Smooth muscle cell (in vitro differentiated cells): Measurements from ENCODE around the gene NPTN. TPM values are rescaled to one million over a fixed set of nuclear protein-coding genes. Genes with fewer than 3 reads are reported as not detected.

Source experiments
- DNase-seq: peaks from one replicate; lab custom pipeline; 2025; ENCODE audit not compliant: unreplicated experiment; lab: John Stamatoyannopoulos, UW
- H2AFZ ChIP-seq: fragments of 200-600 bp; sonication (generic); 2 replicates; pipeline ENCODE4 v1.6.0; 2016; ENCODE audit warnings: antibody characterized with exemption, low read depth, mild to moderate bottlenecking
- H3F3A ChIP-seq: fragments of 200-600 bp; sonication (generic); 2 replicates; pipeline ENCODE4 v1.6.0; 2017; ENCODE audit warnings: antibody characterized with exemption, low read depth
- H3K27ac ChIP-seq: fragments of 200-600 bp; sonication (generic); 2 replicates; pipeline ENCODE4 v1.5.1; 2016; ENCODE audit warnings: low read depth, mild to moderate bottlenecking
- H3K27me3 ChIP-seq: fragments of 200-600 bp; sonication (generic); 2 replicates; pipeline ENCODE4 v1.6.1; 2016; ENCODE audit warnings: low read depth, mild to moderate bottlenecking
- H3K36me3 ChIP-seq: fragments of 200-600 bp; sonication (generic); 2 replicates; pipeline ENCODE4 v1.5.1; 2016; ENCODE audit warnings: low read depth
- H3K4me1 ChIP-seq: fragments of 200-600 bp; sonication (generic); 2 replicates; pipeline ENCODE4 v1.5.1; 2016; ENCODE audit warnings: low read depth
- H3K4me2 ChIP-seq: fragments of 200-600 bp; sonication (generic); 2 replicates; pipeline ENCODE4 v1.6.0; 2016; ENCODE audit warnings: mild to moderate bottlenecking
- H3K4me3 ChIP-seq: fragments of 200-600 bp; sonication (generic); 2 replicates; pipeline ENCODE4 v1.5.1; 2016; ENCODE audit warnings: mild to moderate bottlenecking
- H3K79me2 ChIP-seq: fragments of 200-600 bp; sonication (generic); 2 replicates; pipeline ENCODE4 v1.6.0; 2016; ENCODE audit warnings: low read depth, mild to moderate bottlenecking
- H3K9ac ChIP-seq: fragments of 200-600 bp; sonication (generic); 2 replicates; pipeline ENCODE4 v1.6.0; 2016; ENCODE audit warnings: low read depth
- H3K9me3 ChIP-seq: fragments of 200-600 bp; sonication (generic); replicated peaks from 2 replicates; pipeline ENCODE4 v1.5.1; 2016; ENCODE audit warnings: low read depth
- H4K20me1 ChIP-seq: fragments of 200-600 bp; sonication (generic); 2 replicates; pipeline ENCODE4 v1.6.0; 2016; ENCODE audit warnings: low read depth
- CTCF ChIP-seq: fragments of 200-600 bp; sonication (generic); IDR thresholded peaks from 2 replicates; pipeline ENCODE4 v1.5.1; 2017; ENCODE audit warnings: borderline replicate concordance, mild to moderate bottlenecking, antibody characterized with exemption; ENCODE audit not compliant: insufficient read depth, poor library complexity, severe bottlenecking
- WGBS: methylation state at CpG from one replicate; pipeline ENCODE4 v1.1.7; 2016; ENCODE audit warnings: low lambda C conversion rate; 5-methylcytosine and 5-hydroxymethylcytosine counted together
- polyA plus RNA-seq: library from polyadenylated mRNA; unstranded; fragments of >200 nt; fragmentation: Nextera tagmentation; extraction: Ambion mirVana; gene quantifications from 2 replicates; pipeline ENCODE4 v1.2.1, GENCODE V29; 2016
- total RNA-seq: library from RNA; depleted of rRNA; stranded (reverse); fragments of >200 nt; gene quantifications from 2 replicates; pipeline ENCODE4 v1.2.3, GENCODE V29; 2014

Gene NPTN
- total and polyA plus RNA-seq, 2 experiments from 2014 or later, result 153 to 215 TPM

DNA sequence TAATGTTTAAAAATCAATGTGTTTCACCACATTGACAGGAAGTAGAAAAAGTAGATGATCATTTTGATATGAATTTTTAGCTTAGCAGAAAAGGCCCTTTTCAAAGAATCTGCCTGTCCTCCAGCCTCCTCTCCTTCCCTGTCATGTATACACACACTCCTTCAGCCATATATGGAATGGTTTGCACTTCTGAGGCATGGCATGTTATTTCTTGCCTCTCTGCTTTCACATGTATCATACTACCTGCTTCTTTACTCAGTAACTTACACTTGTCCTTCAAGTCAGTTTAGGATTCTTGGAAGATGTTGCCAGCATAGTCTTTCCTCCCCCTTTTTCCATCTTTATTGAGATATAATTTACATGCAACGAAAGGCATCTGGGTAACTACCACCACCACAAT lies 111.2 kb downstream of the NPTN start:
- Histone ChIP-seq H3K4me1 (no peaks in the 10 kb centered on the region), H3K27me3 (no peaks in the 10 kb centered on the region), H3F3A (no peaks in the 10 kb centered on the region), H3K9ac (no peak overlapping the region), H3K9me3 (no peaks in the 10 kb centered on the region), H2AFZ (no peak overlapping the region), H3K27ac (no peak overlapping the region), H3K79me2 (no peaks in the 10 kb centered on the region), H3K4me2 (no peak overlapping the region), H3K36me3 (no peaks in the 10 kb centered on the region), H3K4me3 (no peak overlapping the region), H4K20me1 (no peaks in the 10 kb centered on the region)
- WGBS, result 96% methylated on average over 1 of the region's 1 CpG
- DNase-seq, result no peak
- no peak for TF ChIP-seq CTCF

GRCh38 chr15:73518876-73519733 lies 114.1 kb downstream of the NPTN start:
- Histone ChIP-seq H3K27ac (no peak overlapping the region), H3K4me1 (no peaks in the 10 kb centered on the region), H3K27me3 (no peaks in the 10 kb centered on the region), H2AFZ (no peak overlapping the region), H3K36me3 (no peaks in the 10 kb centered on the region), H3K9me3 (no peaks in the 10 kb centered on the region), H4K20me1 (no peaks in the 10 kb centered on the region), H3K4me2 (no peak overlapping the region), H3K4me3 (no peak overlapping the region), H3K9ac (no peak overlapping the region), H3F3A (no peaks in the 10 kb centered on the region), H3K79me2 (no peaks in the 10 kb centered on the region)
- WGBS, result 91% methylated on average over 5 of the region's 5 CpGs
- no peak for TF ChIP-seq CTCF
- no peak for DNase-seq

GRCh38 chr15:73518180-73518862 lies 114.9 kb downstream of the NPTN start:
- Histone ChIP-seq H3K4me2 (no peak overlapping the region), H3K27me3 (no peaks in the 10 kb centered on the region), H3K4me1 (no peaks in the 10 kb centered on the region), H3K36me3 (no peaks in the 10 kb centered on the region), H3F3A (no peaks in the 10 kb centered on the region), H3K9me3 (no peaks in the 10 kb centered on the region), H4K20me1 (no peaks in the 10 kb centered on the region), H3K9ac (no peak overlapping the region), H3K27ac (no peak overlapping the region), H3K79me2 (no peaks in the 10 kb centered on the region), H2AFZ (no peak overlapping the region), H3K4me3 (no peak overlapping the region)
- WGBS, result 47% methylated on average over 3 of the region's 3 CpGs
- TF ChIP-seq CTCF, result no peak
- no peak for DNase-seq
